C4-2B (cell line): ENCODE data around the gene RBM45.

Experiments
- ZFX ChIP-seq: fragments of 450-650 bp; IDR thresholded peaks from 2 replicates; pipeline ENCODE4 v1.6.1; 2017
- TF ChIP-seq, protein P1 (sequence below): fragments of 450-650 bp; conservative IDR thresholded peaks from 2 replicates; pipeline ENCODE4 v1.5.1; 2017; ENCODE audit warnings: mild to moderate bottlenecking

- TF ChIP-seq, protein P1, sequence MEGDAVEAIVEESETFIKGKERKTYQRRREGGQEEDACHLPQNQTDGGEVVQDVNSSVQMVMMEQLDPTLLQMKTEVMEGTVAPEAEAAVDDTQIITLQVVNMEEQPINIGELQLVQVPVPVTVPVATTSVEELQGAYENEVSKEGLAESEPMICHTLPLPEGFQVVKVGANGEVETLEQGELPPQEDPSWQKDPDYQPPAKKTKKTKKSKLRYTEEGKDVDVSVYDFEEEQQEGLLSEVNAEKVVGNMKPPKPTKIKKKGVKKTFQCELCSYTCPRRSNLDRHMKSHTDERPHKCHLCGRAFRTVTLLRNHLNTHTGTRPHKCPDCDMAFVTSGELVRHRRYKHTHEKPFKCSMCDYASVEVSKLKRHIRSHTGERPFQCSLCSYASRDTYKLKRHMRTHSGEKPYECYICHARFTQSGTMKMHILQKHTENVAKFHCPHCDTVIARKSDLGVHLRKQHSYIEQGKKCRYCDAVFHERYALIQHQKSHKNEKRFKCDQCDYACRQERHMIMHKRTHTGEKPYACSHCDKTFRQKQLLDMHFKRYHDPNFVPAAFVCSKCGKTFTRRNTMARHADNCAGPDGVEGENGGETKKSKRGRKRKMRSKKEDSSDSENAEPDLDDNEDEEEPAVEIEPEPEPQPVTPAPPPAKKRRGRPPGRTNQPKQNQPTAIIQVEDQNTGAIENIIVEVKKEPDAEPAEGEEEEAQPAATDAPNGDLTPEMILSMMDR, result no peak
- TF ChIP-seq ZFX, result no peak
Observed at GRCh38 chr2:178115271-178115670, 3.0 kb downstream of the RBM45 start.
